ENCODE measurements around the gene NIM1K.

The NIM1K gene

GRCh38 chr5:43215073-43215631, 23.1 kb downstream of the NIM1K start:
- ATAC-seq (replicated peaks; ENCODE audit: extremely low read depth, poor library complexity, severe bottlenecking) (no peak), DNase-seq (ENCODE audit: low spot score in 2 of 2) (no peak)
- Mint-ChIP-seq H3K27ac (ENCODE audit: low read depth) (no peak overlapping the region), H3K36me3 (ENCODE audit: insufficient read depth) (no peaks in the 10 kb centered on the region), H3K4me1 (no peaks in the 10 kb centered on the region), H3K27me3 (peaks cover 43% of the 10 kb centered on the region), H3K9me3 (no peaks in the 10 kb centered on the region), H3K4me3 (no peak overlapping the region)

- Mint-ChIP-seq H3K4me1 (no peaks in the 10 kb centered on the region), H3K4me3 (no peak overlapping the region), H3K9me3 (no peaks in the 10 kb centered on the region), H3K36me3 (ENCODE audit: insufficient read depth) (no peaks in the 10 kb centered on the region), H3K27ac (ENCODE audit: low read depth) (no peak overlapping the region), H3K27me3 (peaks cover 35% of the 10 kb centered on the region)
- DNase-seq (ENCODE audit: low spot score in 2 of 2), result no peak
- ATAC-seq (replicated peaks; ENCODE audit: extremely low read depth, poor library complexity, severe bottlenecking), result no peak
Observed at GRCh38 chr5:43216941-43217340, 24.9 kb downstream of the NIM1K start.

- no peaks in the 10 kb centered on the region for H3K36me3 Mint-ChIP-seq (ENCODE audit: insufficient read depth)
- no peak for DNase-seq (ENCODE audit: low spot score in 2 of 2)
- H3K27ac Mint-ChIP-seq (ENCODE audit: low read depth), result no peak overlapping the region
- H3K4me1 Mint-ChIP-seq, result no peaks in the 10 kb centered on the region
- H3K4me3 Mint-ChIP-seq, result no peak overlapping the region
- peaks cover 22% of the 10 kb centered on the region for H3K27me3 Mint-ChIP-seq
- no peak for ATAC-seq (replicated peaks; ENCODE audit: extremely low read depth, poor library complexity, severe bottlenecking)
- no peaks in the 10 kb centered on the region for H3K9me3 Mint-ChIP-seq
Observed at GRCh38 chr5:43219120-43219519, 27.1 kb downstream of the NIM1K start.

DNA sequence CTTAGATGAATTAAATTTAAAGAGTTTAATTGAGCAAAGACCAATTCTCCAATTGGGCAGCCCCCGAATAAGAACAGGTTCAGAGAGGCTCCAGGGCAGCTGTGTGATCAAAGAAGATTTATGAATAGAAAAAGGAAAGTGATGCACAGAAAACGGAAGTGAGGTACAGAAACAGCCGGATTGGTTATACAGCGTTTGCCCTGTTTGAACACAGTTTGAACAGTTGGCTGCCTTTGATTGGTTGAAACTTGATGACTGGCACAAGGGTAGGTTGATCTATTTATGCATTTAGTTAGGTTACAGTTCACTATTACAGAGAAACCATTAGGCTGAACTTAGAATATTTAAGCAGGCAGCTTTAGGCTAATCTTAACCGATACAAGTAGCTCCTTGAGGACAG, 29.5 kb downstream of the NIM1K start:
- H3K4me3 Mint-ChIP-seq, result no peak overlapping the region
- H3K27ac Mint-ChIP-seq (ENCODE audit: low read depth), result no peak overlapping the region
- no peaks in the 10 kb centered on the region for H3K36me3 Mint-ChIP-seq (ENCODE audit: insufficient read depth)
- no peak for ATAC-seq (replicated peaks; ENCODE audit: extremely low read depth, poor library complexity, severe bottlenecking)
- H3K9me3 Mint-ChIP-seq, result no peaks in the 10 kb centered on the region
- H3K27me3 Mint-ChIP-seq, result peaks cover 20% of the 10 kb centered on the region
- no peak for DNase-seq (ENCODE audit: low spot score in 2 of 2)
- H3K4me1 Mint-ChIP-seq, result no peaks in the 10 kb centered on the region

- no peaks in the 10 kb centered on the region for H3K9me3 Mint-ChIP-seq
- peaks cover 7% of the 10 kb centered on the region for H3K27me3 Mint-ChIP-seq
- H3K27ac Mint-ChIP-seq (ENCODE audit: low read depth), result no peak overlapping the region
- H3K36me3 Mint-ChIP-seq (ENCODE audit: insufficient read depth), result no peaks in the 10 kb centered on the region
- DNase-seq (ENCODE audit: low spot score in 2 of 2), result no peak
- H3K4me1 Mint-ChIP-seq, result no peaks in the 10 kb centered on the region
- no peak overlapping the region for H3K4me3 Mint-ChIP-seq
- ATAC-seq (replicated peaks; ENCODE audit: extremely low read depth, poor library complexity, severe bottlenecking), result no peak
Observed at GRCh38 chr5:43225649-43226245, 33.7 kb downstream of the NIM1K start.

- H3K4me3 Mint-ChIP-seq, result no peak overlapping the region
- peaks cover 2% of the 10 kb centered on the region for H3K36me3 Mint-ChIP-seq (ENCODE audit: insufficient read depth)
- no peak overlapping the region for H3K27ac Mint-ChIP-seq (ENCODE audit: low read depth)
- no peaks in the 10 kb centered on the region for H3K4me1 Mint-ChIP-seq
- DNase-seq (ENCODE audit: low spot score in 2 of 2), result no peak
- no peaks in the 10 kb centered on the region for H3K9me3 Mint-ChIP-seq
- no peaks in the 10 kb centered on the region for H3K27me3 Mint-ChIP-seq
- ATAC-seq (replicated peaks; ENCODE audit: extremely low read depth, poor library complexity, severe bottlenecking), result no peak
Observed at GRCh38 chr5:43227655-43228054, 35.6 kb downstream of the NIM1K start.

DNA sequence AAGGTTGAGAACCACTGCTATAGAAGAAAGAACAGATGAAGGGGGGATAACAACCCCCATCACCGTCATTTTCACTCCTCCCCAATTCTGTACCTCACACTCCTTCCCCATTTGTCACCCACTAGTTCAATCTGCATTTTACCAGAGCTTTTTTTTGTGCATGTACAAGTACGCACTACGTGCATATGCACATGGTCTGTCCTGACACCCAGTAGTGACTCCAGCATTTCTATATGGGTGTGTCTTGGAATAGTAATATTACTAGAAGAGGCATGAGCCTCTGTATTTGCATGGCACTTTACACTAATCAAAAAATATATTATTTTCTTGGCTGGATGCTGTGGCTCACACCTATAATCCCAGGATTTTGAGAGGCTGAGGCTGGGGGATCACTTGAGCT, 38.7 kb downstream of the NIM1K start:
- Mint-ChIP-seq H3K27ac (ENCODE audit: low read depth) (no peak overlapping the region), H3K4me1 (no peaks in the 10 kb centered on the region), H3K9me3 (no peaks in the 10 kb centered on the region), H3K27me3 (no peaks in the 10 kb centered on the region), H3K4me3 (no peak overlapping the region), H3K36me3 (ENCODE audit: insufficient read depth) (peaks cover 2% of the 10 kb centered on the region)
- no peak for DNase-seq (ENCODE audit: low spot score in 2 of 2)
- no peak for ATAC-seq (replicated peaks; ENCODE audit: extremely low read depth, poor library complexity, severe bottlenecking)

- no peaks in the 10 kb centered on the region for H3K9me3 Mint-ChIP-seq
- no peak for ATAC-seq (replicated peaks; ENCODE audit: extremely low read depth, poor library complexity, severe bottlenecking)
- H3K27me3 Mint-ChIP-seq, result no peaks in the 10 kb centered on the region
- H3K4me3 Mint-ChIP-seq, result no peak overlapping the region
- peaks cover 2% of the 10 kb centered on the region for H3K36me3 Mint-ChIP-seq (ENCODE audit: insufficient read depth)
- DNase-seq (ENCODE audit: low spot score in 2 of 2), result no peak
- no peaks in the 10 kb centered on the region for H3K4me1 Mint-ChIP-seq
- H3K27ac Mint-ChIP-seq (ENCODE audit: low read depth), result no peak overlapping the region
Observed at GRCh38 chr5:43231977-43232376, 40.0 kb downstream of the NIM1K start.

GRCh38 chr5:43232943-43233833, 41.2 kb downstream of the NIM1K start:
- H3K4me3 Mint-ChIP-seq, result no peak overlapping the region
- no peaks in the 10 kb centered on the region for H3K27me3 Mint-ChIP-seq
- H3K4me1 Mint-ChIP-seq, result no peaks in the 10 kb centered on the region
- ATAC-seq (replicated peaks; ENCODE audit: extremely low read depth, poor library complexity, severe bottlenecking), result no peak
- no peak for DNase-seq (ENCODE audit: low spot score in 2 of 2)
- H3K27ac Mint-ChIP-seq (ENCODE audit: low read depth), result no peak overlapping the region
- H3K9me3 Mint-ChIP-seq, result no peaks in the 10 kb centered on the region
- H3K36me3 Mint-ChIP-seq (ENCODE audit: insufficient read depth), result peaks cover 2% of the 10 kb centered on the region

GRCh38 chr5:43233946-43234345, 41.9 kb downstream of the NIM1K start:
- H3K4me1 Mint-ChIP-seq, result no peaks in the 10 kb centered on the region
- ATAC-seq (replicated peaks; ENCODE audit: extremely low read depth, poor library complexity, severe bottlenecking) (no peak), DNase-seq (ENCODE audit: low spot score in 2 of 2) (no peak)
- peaks cover 2% of the 10 kb centered on the region for H3K36me3 Mint-ChIP-seq (ENCODE audit: insufficient read depth)
- no peak overlapping the region for H3K4me3 Mint-ChIP-seq
- H3K27ac Mint-ChIP-seq (ENCODE audit: low read depth), result no peak overlapping the region
- no peaks in the 10 kb centered on the region for H3K9me3 Mint-ChIP-seq
- H3K27me3 Mint-ChIP-seq, result no peaks in the 10 kb centered on the region

DNA sequence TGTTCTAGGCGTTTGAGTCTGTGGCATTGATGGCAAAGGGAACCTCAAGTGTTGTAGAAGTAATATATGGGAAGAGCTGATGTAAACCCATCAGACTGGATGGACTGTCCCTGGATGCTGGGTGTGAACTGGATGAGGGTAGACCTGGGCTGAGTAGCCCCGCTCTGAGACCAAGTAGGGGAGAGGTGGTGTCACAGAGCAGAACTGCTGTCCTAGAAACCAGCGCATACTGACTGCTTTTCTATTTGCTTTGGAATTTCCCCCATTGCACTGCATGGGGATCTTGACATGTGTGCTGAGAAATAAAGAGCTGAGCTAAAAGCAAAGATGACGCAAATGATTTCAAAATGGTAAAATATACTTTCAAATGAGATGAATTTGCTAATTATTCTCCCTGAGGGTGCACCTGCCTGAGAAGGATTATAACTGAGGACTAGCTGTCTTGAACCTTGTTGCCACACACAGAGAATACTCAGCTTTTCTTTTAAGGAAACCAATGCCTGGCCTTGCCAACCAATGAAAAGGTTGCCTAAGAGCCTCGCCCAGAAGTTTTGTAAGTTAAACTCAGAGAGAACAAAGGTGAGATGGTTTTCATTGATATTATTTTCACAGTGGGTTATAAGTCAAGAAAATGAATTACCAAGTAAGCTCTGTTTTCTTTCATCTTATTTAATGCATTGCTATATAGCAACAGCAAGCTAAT, 44.8 kb downstream of the NIM1K start:
- no peak overlapping the region for H3K4me3 Mint-ChIP-seq
- peaks cover 15% of the 10 kb centered on the region for H3K27me3 Mint-ChIP-seq
- no peak for ATAC-seq (replicated peaks; ENCODE audit: extremely low read depth, poor library complexity, severe bottlenecking)
- H3K9me3 Mint-ChIP-seq, result no peaks in the 10 kb centered on the region
- H3K27ac Mint-ChIP-seq (ENCODE audit: low read depth), result no peak overlapping the region
- no peaks in the 10 kb centered on the region for H3K4me1 Mint-ChIP-seq
- peaks cover 2% of the 10 kb centered on the region for H3K36me3 Mint-ChIP-seq (ENCODE audit: insufficient read depth)
- no peak for DNase-seq (ENCODE audit: low spot score in 2 of 2)

DNA sequence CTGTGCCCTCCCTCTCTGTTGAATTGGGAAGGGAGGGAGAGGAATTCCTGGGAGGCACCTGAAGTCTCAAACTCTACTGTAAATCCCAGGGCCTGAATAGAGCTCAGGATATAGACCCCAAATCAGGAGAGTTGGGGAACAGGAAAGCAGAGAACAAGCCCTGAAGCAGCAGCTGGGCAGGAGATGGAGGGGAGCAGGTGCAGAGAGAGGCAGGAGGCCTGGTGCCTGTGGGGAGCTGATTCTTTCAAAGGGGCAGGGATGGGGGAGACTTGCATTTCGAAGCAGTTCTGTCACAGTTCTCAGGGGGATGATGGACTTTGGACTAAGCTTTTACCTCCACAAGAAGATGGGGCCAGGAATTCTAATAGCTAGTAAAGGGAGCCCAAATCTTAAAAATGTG, 50.2 kb downstream of the NIM1K start:
- no peak for DNase-seq (ENCODE audit: low spot score in 2 of 2)
- H3K36me3 Mint-ChIP-seq (ENCODE audit: insufficient read depth), result no peaks in the 10 kb centered on the region
- H3K4me1 Mint-ChIP-seq, result peaks cover 6% of the 10 kb centered on the region
- peaks cover 68% of the 10 kb centered on the region for H3K27me3 Mint-ChIP-seq
- no peak overlapping the region for H3K27ac Mint-ChIP-seq (ENCODE audit: low read depth)
- no peaks in the 10 kb centered on the region for H3K9me3 Mint-ChIP-seq
- H3K4me3 Mint-ChIP-seq, result no peak overlapping the region
- ATAC-seq (replicated peaks; ENCODE audit: extremely low read depth, poor library complexity, severe bottlenecking), result no peak

All from central memory CD8-positive, alpha-beta T cell (primary cell).